Activated gamma-delta T cell (primary cell): ENCODE data around the gene FANCC.
"Not testable (repeated sequence)": the region's sequence is repeated elsewhere in the genome, so short reads cannot be mapped to it uniquely, and the experiment has no call there.

ENCODE experiments used
- DNase-seq: peaks from one replicate; lab custom pipeline; 2025; lab: John Stamatoyannopoulos, UW

The FANCC gene

GRCh38 chr9:95282332-95282731, 35.2 kb downstream of the FANCC start:
- no peak for DNase-seq

GRCh38 chr9:95280745-95281144, 36.8 kb downstream of the FANCC start:
- DNase-seq, result no peak

DNA sequence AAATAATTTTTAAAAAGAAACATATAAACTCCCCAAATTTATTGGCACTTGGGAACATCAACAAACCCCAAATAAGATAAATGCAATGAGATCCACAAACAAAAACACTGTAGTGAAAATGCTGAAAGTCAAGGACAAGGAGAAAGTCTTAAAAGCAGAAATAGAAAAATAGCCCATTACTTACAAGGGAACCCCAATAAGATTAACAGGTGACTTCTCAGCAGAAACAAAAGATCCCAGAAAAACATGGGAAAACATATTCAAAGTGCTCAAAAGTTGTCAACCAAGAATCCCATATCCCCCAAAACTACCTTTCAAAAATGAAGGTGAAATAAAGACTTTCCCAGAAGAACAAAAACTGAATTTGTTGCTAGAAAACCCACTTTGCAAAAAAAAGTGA, 40.0 kb downstream of the FANCC start:
- no peak for DNase-seq

DNA sequence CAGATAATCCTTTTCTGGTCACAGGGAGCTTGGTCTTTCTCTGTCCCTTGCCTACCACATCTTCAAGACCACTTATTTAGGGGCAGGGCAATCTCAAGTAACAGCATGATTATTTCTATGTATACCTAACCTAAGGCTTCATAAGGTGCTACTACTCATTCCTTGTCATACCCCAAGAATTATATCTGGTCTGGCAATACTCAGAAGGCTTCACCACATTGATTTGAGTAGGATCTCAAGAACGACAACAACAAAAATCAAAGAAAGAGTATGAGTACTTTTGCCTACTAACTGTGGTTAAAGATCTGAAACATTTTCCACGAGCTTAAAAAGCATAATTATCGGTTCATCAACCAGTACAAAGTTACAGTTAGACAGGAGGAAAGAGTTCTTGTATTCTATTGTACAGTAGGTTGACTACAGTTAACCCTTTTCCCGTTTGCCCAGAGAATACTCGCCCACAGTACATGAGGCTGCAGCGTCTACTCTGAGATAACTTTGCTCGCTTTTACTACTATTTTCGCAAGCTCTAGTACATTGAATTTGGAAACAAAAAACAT, 41.0 kb downstream of the FANCC start:
- no peak for DNase-seq

GRCh38 chr9:95274160-95274559, 43.3 kb downstream of the FANCC start:
- not testable (repeated sequence) for DNase-seq

GRCh38 chr9:95273369-95274022, 44.0 kb downstream of the FANCC start:
- no peak for DNase-seq

DNA sequence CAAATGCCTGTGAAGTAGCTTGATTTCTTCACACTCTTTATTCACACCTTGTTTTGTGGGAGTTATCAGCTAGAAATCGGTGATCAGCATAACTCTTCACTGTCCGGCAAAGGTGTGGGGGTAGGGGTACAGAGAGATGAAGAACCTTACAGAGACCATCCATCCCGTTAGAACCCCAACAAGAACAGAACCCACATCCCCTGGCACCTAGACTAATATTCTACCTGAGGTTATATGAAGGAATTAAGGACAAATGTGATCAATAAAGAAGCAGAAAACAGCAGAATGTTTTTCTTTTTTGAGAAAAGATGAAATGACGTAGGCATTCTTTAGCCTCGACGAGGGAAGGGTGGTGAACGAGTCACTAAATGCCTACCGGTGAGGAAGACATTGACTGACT, 44.7 kb downstream of the FANCC start:
- DNase-seq, result no peak

DNA sequence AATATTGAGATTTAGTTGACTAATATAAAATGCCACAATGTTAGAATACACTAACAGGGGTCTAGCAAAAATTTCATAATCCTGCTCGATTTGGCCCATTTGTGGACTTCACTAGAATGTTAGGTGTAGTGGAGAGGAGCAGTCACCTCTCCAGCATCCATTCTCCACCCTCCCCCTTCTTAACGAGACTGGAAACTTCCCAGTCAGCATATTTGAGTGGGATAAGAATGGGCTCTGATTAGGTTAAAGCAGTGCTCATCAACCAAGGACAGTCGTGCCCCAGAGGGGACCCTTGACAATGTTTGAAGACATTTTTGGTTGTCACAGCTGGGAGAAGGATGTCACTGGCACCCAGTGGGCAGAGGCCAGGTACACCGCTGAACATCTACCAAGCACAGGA, 46.7 kb downstream of the FANCC start:
- DNase-seq, result no peak

DNA sequence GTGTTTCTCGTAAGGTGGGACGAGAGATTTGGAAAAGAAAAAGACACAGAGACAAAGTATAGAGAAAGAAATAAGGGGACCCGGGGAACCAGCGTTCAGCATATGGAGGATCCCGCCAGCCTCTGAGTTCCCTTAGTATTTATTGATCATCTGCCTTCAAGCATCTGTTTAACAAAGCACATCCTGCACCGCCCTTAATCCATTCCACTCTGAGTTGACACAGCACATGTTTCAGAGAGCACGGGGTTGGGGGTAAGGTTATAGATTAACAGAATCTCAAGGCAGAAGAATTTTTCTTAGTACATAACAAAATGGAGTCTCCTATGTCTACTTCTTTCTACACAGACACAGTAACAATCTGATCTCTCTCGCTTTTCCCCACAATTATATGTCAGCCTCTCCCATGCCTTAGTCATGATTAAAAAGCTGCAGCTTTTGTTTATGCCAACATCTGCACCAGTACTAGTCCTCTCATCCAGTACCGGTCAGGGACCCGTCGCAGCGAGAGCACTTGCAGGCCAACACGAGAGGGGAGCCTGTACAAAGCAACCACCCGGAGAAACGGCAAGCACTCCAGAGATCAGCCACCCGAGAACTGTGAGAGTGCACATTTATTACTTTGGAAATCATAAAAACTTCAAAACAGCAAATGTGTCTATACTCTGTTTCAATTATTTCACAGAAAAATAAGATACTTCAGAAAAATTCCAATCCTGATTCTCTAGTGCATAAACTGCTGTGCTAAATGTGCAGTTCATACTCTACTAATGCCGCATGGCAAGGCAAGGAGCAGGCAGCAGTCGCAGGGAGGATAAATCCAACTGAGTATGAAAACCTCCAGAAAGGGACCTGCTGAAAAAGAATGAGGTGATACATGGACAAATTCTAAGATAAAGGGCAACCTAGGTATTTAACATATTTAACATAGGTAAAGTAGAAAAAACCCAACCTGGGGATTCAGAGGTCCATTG, 47.4 kb downstream of the FANCC start:
- not testable (repeated sequence) for DNase-seq

DNA sequence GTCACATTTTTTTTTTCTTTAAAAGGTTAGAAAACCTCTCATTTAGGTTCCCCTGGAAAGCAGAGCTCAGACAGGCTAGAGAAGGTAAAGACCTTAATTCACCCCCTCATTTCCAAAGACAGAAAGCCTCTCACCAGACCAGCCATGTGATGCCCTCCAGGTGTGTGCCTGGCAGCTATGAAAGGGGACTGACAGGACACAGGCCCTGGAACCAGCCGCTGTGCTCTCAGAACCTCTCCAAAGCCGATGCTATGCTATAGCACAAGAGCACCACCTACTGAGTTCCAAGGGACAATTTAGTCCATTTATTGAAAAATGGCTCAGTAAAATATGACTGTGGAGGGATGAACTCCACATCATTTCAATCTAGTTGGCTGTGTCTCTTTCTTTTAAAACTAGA, 48.8 kb downstream of the FANCC start:
- DNase-seq, result no peak

GRCh38 chr9:95266649-95267048, 50.9 kb downstream of the FANCC start:
- DNase-seq, result no peak

- no peak for DNase-seq
Observed at GRCh38 chr9:95265960-95266359, 51.5 kb downstream of the FANCC start.

DNA sequence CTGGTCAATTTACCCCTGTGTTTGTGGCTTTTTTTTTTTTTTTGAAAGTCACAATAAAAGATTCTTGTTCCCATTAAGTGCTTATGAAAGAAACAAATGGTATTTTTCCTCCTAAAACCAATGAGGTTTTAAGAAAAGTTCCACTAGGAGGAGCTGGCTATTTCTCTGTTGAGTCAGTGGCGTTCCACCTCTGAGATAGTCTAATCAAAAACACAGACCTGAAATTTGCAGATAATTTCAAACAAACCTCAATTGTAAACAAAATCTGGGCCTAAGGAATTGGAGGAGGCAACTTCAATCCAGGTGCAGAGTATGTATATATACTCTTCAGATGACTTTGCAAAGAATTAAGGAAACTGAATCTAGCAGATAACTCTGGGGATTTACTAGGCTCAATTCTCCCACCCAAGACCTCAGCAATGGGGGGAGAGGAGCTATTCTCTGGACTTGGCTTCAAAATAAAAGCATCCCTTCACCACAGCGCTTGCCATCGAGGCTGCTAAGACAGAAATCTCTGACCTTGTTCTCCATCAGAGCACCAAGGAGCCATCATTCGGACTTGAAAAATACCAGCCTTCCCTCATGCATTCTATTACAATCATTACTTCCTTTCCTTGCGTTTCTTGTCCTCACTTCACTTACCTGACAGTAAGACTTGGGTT, 52.4 kb downstream of the FANCC start:
- DNase-seq, result no peak

DNA sequence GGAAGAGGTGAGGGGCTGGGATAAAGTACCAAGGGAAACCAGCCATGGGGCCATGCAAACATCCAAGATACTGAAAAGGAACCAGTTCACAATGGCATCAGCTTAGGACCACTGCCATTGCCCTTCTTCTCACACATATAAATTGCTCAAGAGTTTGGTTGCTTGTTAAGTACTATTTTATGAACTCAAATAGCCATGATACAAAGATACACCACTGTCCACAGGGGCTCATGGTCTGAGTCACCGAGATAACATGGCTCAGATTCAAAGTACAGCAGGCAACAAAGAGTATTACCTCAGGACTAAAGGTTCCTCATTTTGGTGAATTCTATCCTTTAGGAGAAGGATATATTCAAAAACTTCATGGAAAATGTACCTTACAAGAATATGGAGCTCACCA, 55.6 kb downstream of the FANCC start:
- DNase-seq, result no peak

- DNase-seq, result no peak
Observed at GRCh38 chr9:95250462-95251221, 66.9 kb downstream of the FANCC start.

GRCh38 chr9:95249986-95250385, 67.5 kb downstream of the FANCC start:
- DNase-seq, result no peak

GRCh38 chr9:95246547-95246946, 71.0 kb downstream of the FANCC start:
- no peak for DNase-seq

- DNase-seq, result no peak
Observed at GRCh38 chr9:95242613-95243012, 74.9 kb downstream of the FANCC start.

GRCh38 chr9:95239071-95239470, 78.4 kb downstream of the FANCC start:
- no peak for DNase-seq

DNA sequence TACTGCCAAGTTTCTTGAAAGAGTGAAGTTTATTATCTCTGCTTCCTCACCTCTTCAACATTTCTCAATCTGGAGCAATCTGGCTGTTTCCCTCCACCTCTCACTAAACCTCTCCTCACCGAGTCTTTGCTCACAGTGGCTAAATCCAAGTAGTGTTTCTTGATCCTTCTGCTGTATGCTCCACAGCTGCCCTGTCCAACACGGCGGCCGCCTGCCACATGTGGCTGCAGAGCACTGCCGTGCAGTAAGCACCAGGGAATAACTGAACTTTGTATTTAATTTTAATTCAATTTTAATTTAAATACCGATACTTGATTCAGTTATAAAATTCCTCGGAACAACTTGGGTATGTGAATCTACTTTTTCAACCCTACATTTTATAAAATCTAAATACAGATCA, 80.2 kb downstream of the FANCC start:
- no peak for DNase-seq

GRCh38 chr9:95230046-95230445, 87.5 kb downstream of the FANCC start:
- no peak for DNase-seq
